ENCODE results near the gene GALNT3.

GALNT3 gene

DNA sequence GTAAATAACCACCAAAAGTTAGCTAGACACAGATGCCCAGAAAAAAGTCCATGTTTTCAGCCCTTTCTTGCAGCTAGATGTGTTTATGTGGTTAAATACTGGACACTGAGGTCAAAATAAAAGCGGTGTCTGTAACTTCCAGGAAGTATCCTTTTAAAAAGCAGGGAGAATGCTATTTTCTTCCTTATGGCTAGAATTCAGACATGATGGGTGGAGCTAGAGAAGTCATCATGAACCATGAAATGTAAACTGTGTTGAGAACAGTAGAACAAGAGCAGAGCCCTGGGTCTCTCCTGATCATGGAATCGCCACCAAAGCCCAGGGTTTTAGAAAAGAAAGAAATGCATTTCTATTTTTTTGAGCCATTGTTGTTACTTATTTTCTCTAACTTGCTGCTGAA is 41.3 kb upstream of the GALNT3 start:
- Histone ChIP-seq H3K27ac (no peak overlapping the region), H3K36me3 (no peaks in the 10 kb centered on the region), H3K27me3 (no peaks in the 10 kb centered on the region), H3K4me3 (no peak overlapping the region), H3K9me3 (no peaks in the 10 kb centered on the region), H3K4me1 (peaks cover 0 to 11% (median 3%) of the 10 kb centered on the region in 4 donors)
- DNase-seq = no peak
- intact Hi-C loops (cut with DNase I; ENCODE audit: low total_unique reads) = no loop called here
- TF ChIP-seq, protein P1, sequence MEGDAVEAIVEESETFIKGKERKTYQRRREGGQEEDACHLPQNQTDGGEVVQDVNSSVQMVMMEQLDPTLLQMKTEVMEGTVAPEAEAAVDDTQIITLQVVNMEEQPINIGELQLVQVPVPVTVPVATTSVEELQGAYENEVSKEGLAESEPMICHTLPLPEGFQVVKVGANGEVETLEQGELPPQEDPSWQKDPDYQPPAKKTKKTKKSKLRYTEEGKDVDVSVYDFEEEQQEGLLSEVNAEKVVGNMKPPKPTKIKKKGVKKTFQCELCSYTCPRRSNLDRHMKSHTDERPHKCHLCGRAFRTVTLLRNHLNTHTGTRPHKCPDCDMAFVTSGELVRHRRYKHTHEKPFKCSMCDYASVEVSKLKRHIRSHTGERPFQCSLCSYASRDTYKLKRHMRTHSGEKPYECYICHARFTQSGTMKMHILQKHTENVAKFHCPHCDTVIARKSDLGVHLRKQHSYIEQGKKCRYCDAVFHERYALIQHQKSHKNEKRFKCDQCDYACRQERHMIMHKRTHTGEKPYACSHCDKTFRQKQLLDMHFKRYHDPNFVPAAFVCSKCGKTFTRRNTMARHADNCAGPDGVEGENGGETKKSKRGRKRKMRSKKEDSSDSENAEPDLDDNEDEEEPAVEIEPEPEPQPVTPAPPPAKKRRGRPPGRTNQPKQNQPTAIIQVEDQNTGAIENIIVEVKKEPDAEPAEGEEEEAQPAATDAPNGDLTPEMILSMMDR (IDR thresholded peaks at IDR 0.05) = no peak

DNA sequence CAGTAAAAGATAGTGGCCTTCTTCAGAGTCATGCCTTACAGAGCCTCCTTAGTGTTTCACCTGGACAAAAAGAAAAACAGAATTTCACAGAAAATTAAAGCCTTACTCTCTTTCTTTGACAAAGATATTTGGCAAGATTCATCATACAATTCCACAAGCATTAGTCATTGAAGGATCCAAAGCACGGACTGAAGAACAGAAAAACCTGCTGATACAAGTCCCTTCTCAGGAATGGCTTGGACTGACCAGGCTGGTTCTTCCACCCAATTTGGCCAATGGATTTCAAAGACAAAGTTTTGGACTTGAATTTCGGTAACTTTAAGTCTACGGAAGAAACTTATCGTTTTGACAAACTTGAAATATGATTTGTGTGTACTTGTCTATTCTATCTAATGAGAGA is 39.1 kb upstream of the GALNT3 start:
- Histone ChIP-seq H3K4me1 (peaks cover 0 to 11% (median 3%) of the 10 kb centered on the region in 4 donors), H3K9me3 (no peaks in the 10 kb centered on the region), H3K36me3 (no peaks in the 10 kb centered on the region), H3K4me3 (no peak overlapping the region), H3K27me3 (no peaks in the 10 kb centered on the region), H3K27ac (no peak overlapping the region)
- DNase-seq = no peak
- TF ChIP-seq, protein P1 (IDR thresholded peaks at IDR 0.05) = no peak
- intact Hi-C loops (cut with DNase I; ENCODE audit: low total_unique reads) = no loop called here

DNA sequence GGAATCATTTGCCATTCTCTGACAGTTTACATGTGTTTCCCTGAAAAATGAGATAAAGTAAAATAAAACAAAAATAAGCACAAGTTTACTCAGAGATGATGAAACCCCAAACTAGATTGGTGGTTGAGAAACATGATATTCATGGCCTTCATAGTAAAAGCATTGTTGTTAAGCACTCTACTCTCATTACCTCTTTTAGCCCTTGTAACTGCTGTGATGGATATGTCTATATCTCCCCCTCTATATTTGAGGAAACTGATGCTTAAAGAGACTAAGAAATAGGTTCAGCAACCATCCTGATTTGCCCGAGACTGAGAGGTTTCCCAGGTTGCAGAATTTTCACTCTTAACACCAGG is 33.9 kb upstream of the GALNT3 start:
- H3K36me3 ChIP-seq = no peaks in the 10 kb centered on the region

DNA sequence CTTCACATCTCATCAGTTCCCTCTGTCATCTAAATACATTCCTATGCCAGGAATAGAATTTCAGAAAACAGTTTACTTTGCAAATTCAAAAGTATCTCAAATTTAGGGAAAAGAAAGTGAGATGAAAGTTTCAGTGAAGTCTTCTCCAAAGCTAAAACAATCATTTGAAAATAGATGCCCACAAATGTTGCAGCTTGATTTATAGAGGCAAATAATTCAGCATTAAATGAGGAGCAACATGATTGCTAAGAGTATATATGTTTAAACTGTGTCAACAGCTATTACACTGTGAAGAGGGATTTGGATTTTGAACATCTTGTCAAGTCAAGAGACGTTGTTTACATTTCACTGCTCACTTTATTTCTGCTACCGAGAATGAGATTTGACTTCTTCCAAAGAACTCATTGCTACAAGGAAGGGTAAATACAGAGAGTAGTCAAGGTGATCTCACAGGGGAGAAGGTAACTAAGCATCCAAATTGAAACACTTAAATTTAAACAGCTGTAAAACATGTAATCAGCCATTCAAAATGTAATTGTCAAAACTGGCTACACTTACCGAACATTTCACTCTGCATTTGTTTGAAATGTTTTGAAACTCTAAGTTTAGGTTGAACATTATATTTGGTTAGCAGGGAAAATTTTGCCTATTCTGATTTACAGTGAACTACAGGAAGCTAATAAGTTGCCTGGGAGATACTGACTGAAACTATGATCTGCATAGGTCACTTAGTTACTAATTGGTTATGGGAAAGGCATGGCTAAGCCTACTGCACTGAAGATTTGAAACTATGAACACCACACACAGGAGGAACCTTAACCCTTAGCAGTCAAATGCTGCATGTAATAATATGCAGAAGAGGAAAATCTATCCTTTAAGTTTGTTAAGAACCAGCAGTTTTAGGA is 33.2 kb upstream of the GALNT3 start:
- intact Hi-C loops (cut with DNase I; ENCODE audit: low total_unique reads) = no loop called here
- no peaks in the 10 kb centered on the region for H3K36me3 ChIP-seq
- no peaks in the 10 kb centered on the region for H3K4me1 ChIP-seq
- H3K27me3 ChIP-seq = no peaks in the 10 kb centered on the region
- H3K9me3 ChIP-seq = no peaks in the 10 kb centered on the region
- no peak overlapping the region for H3K4me3 ChIP-seq
- DNase-seq = no peak
- TF ChIP-seq, protein P1 (IDR thresholded peaks at IDR 0.05) = no peak
- H3K27ac ChIP-seq = no peak overlapping the region

More for the DNA sequence above, 33.9 kb upstream of the GALNT3 start:
- TF ChIP-seq, protein P1 (IDR thresholded peaks at IDR 0.05) = no peak
- Histone ChIP-seq H3K9me3 (no peaks in the 10 kb centered on the region), H3K27ac (no peak overlapping the region), H3K27me3 (no peaks in the 10 kb centered on the region), H3K4me3 (no peak overlapping the region), H3K4me1 (no peaks in the 10 kb centered on the region)
- no peak for DNase-seq
- intact Hi-C loops (cut with DNase I; ENCODE audit: low total_unique reads) = no loop called here

DNA sequence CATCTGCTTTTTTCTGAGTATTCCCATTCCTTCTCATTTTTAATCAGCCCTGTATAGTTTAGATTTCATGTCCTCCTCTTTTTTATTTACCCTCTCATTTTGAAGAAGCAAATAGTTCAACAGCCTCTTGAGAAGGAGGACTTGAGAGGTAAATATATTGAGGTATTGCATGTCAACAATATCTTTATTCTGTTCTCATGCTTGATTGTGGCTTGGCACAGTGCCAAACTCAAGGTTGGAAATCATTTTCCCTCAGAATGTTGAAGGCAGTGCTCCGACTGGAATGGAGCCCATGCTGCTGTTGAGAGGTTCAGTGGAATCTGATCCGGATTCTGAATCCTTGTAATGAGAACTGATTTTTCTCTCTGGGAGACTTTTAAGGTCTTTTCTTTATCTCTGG is 31.0 kb upstream of the GALNT3 start:
- H3K9me3 ChIP-seq = no peaks in the 10 kb centered on the region
- H3K36me3 ChIP-seq = no peaks in the 10 kb centered on the region
- no peaks in the 10 kb centered on the region for H3K27me3 ChIP-seq
- peaks cover 0 to 6% (median 0%) of the 10 kb centered on the region in 4 donors for H3K4me1 ChIP-seq
- H3K27ac ChIP-seq = no peak overlapping the region
- no peak overlapping the region for H3K4me3 ChIP-seq
- no peak for DNase-seq
- intact Hi-C loops (cut with DNase I; ENCODE audit: low total_unique reads) = no loop called here
- TF ChIP-seq, protein P1 (IDR thresholded peaks at IDR 0.05) = no peak

Data from tibial artery (tissue), 4 donors.